Forelimb muscle (tissue), 1 donor: ENCODE data around the gene TTC39C. TPM values are rescaled to one million over a fixed set of nuclear protein-coding genes. Genes with fewer than 3 reads are reported as not detected.

ENCODE experiments used
- polyA plus RNA-seq: library from polyadenylated mRNA; unstranded; fragments of 120-200 nt; gene quantifications from one replicate; pipeline ENCODE4 v1.2.1, GENCODE V29; 2013; ENCODE audit not compliant: insufficient read length

Gene TTC39C
- polyA plus RNA-seq, 1 donor, result 3.5 TPM

Other genes starting within 250 kb of the TTC39C start
- gene CABYR, start 124.3 kb downstream of the TTC39C start, polyA plus RNA-seq, result 3.3 TPM